K562 (cell line): ENCODE measurements around the gene LHPP. TPM values are rescaled to one million over a fixed set of nuclear protein-coding genes. Genes with fewer than 3 reads are reported as not detected.

Experiments
- ATAC-seq: fragments of 200-7000 bp; cut with Tn5 transposase; 3 replicates; pipeline ENCODE4 v1.9.1; 2020; ENCODE audit warnings: moderate library complexity
- BruUV-seq: library from RNA; stranded (reverse); fragments of 400-500 nt; replicated peaks from 2 replicates; lab custom pipeline; 2021; lab: Mats Ljungman, UMichigan
- CTCF ChIA-PET: fragments of 300-600 bp; formaldehyde crosslinking; extraction: SDS; loops from one replicate; lab custom pipeline; 2021; ENCODE audit warnings: low intra/inter-chr PET ratio; lab: Yijun Ruan, JAX
- POLR2A ChIA-PET: fragments of 300-600, 350-650 bp; sonication (Branson Sonifier 250); formaldehyde crosslinking; extraction: SDS; loops from one replicate; lab custom pipeline; 2021; ENCODE audit warnings: antibody characterized with exemption, inconsistent platforms; lab: Yijun Ruan, JAX
- DNase-seq, 4 experiments: peaks; one replicate each; pipeline versions ENCODE4 v3.0.0 to v3.0.0-alpha.2; 2011 to 2018; ENCODE audit warnings: low spot score in 3 of 4, mixed read lengths in 3 of 4; ENCODE audit errors: extremely low read depth in 1 of 4
- FAIRE-seq: peaks from 2 replicates; lab custom pipeline; 2011; peaks lifted over from hg19 to GRCh38; lab: Jason Lieb, UNC
- H2AFZ ChIP-seq: 2 replicates; pipeline ENCODE4 v1.6.0; 2011; ENCODE audit warnings: low read depth, low read length, control low read depth, inconsistent platforms
- H3K27ac ChIP-seq: fragments of 200-600 bp; 3 replicates; pipeline ENCODE4 v1.8.0; 2011; ENCODE audit warnings: low read depth, mild to moderate bottlenecking, control low read depth, inconsistent platforms, low read length, moderate library complexity, mixed read lengths; ENCODE audit errors: extremely low read depth
- H3K27me3 ChIP-seq, 2 experiments: fragments of 300-600 bp in 1 of 2; 2 replicates in 1 of 2; 3 replicates in 1 of 2; pipeline versions ENCODE4 v1.6.0 to v1.8.0; 2011; ENCODE audit warnings: inconsistent platforms in 2 of 2, low read length in 2 of 2, mild to moderate bottlenecking in 1 of 2, mixed read lengths in 1 of 2, moderate library complexity in 1 of 2; ENCODE audit not compliant: control insufficient read depth in 2 of 2, insufficient read depth in 2 of 2
- H3K36me3 ChIP-seq: fragments of 300-600 bp; 3 replicates; pipeline ENCODE4 v1.8.0; 2011; ENCODE audit warnings: mild to moderate bottlenecking, low read length, inconsistent platforms; ENCODE audit not compliant: control insufficient read depth, insufficient read depth
- H3K4me1 ChIP-seq, 2 experiments: fragments of 200-600 bp in 1 of 2; replicated peaks in 1 of 2; 2 replicates in 1 of 2; 3 replicates in 1 of 2; pipeline versions ENCODE4 v1.5.1 to v1.8.0; 2011; ENCODE audit warnings: inconsistent platforms in 2 of 2, low read length in 2 of 2, mild to moderate bottlenecking in 1 of 2, mixed read lengths in 1 of 2, moderate library complexity in 1 of 2; ENCODE audit not compliant: control insufficient read depth in 2 of 2, insufficient read depth in 2 of 2
- H3K4me2 ChIP-seq: 2 replicates; pipeline ENCODE4 v1.6.1; 2011; ENCODE audit warnings: low read length, control low read depth, inconsistent platforms, mixed read lengths; ENCODE audit not compliant: insufficient read depth
- H3K4me3 ChIP-seq: fragments of 200-600 bp; sonication (generic), shearing (Covaris generic); 2 replicates; pipeline ENCODE4 v1.5.1; 2016; ENCODE audit warnings: control low read depth, inconsistent platforms
- H3K79me2 ChIP-seq: fragments of 200-600 bp; 3 replicates; pipeline ENCODE4 v1.8.0; 2011; ENCODE audit warnings: low read length, inconsistent platforms; ENCODE audit not compliant: control insufficient read depth, insufficient read depth
- H3K9ac ChIP-seq, 2 experiments: 2 replicates each; pipeline versions ENCODE4 v1.6.0 to v1.6.1; 2011; ENCODE audit warnings: low read depth in 2 of 2, low read length in 2 of 2, control low read depth in 1 of 2, inconsistent platforms in 1 of 2, mild to moderate bottlenecking in 1 of 2, mixed read lengths in 1 of 2; ENCODE audit not compliant: insufficient read depth in 1 of 2
- H3K9me1 ChIP-seq: one replicate; pipeline ENCODE4 v1.6.0; 2011; ENCODE audit warnings: inconsistent platforms, mild to moderate bottlenecking, low read length, moderate library complexity; ENCODE audit not compliant: control insufficient read depth, insufficient read depth
- H3K9me3 ChIP-seq: replicated peaks from 2 replicates; pipeline ENCODE4 v1.5.1; 2011; ENCODE audit warnings: low read depth, low read length, inconsistent platforms; ENCODE audit not compliant: control insufficient read depth, insufficient read depth
- H4K20me1 ChIP-seq: replicated peaks from 2 replicates; pipeline ENCODE4 v1.6.1; 2011; ENCODE audit warnings: low read length, inconsistent platforms, mixed read lengths; ENCODE audit not compliant: control insufficient read depth, insufficient read depth
- CUX1 ChIP-seq: fragments of 200-800 bp; sonication (Bioruptor generic); IDR thresholded peaks from 2 replicates; pipeline ENCODE4 v1.6.1; 2016; ENCODE audit warnings: missing genetic modification characterization, missing compliant biosample characterization
- DACH1 ChIP-seq: fragments of 450-650 bp; IDR thresholded peaks from 2 replicates; pipeline ENCODE4 v1.6.1; 2018; ENCODE audit not compliant: partially characterized antibody
- DDX20 ChIP-seq: fragments of 450-650 bp; IDR thresholded peaks from 2 replicates; pipeline ENCODE4 v1.6.1; 2016; ENCODE audit warnings: missing genetic modification characterization, low read depth, mild to moderate bottlenecking, missing compliant biosample characterization, moderate library complexity
- ETS1 ChIP-seq: conservative IDR thresholded peaks from 2 replicates; pipeline ENCODE4 v1.6.1; 2011; ENCODE audit warnings: low read depth, mild to moderate bottlenecking, low read length; ENCODE audit not compliant: control insufficient read depth
- ETV5 ChIP-seq: sonication (generic); formaldehyde crosslinking; IDR thresholded peaks from 2 replicates; pipeline ENCODE4 v1.4.0; 2020; ENCODE audit warnings: low read depth, mild to moderate bottlenecking, missing genetic modification reagents
- PML ChIP-seq: IDR thresholded peaks from 2 replicates; pipeline ENCODE4 v1.6.1; 2012; ENCODE audit warnings: low read length, inconsistent platforms
- PTTG1 ChIP-seq: fragments of 450-650 bp; IDR thresholded peaks from 2 replicates; pipeline ENCODE4 v1.6.1; 2016; ENCODE audit warnings: low read depth, mild to moderate bottlenecking, missing genetic modification characterization, missing compliant biosample characterization
- SIRT6 ChIP-seq: IDR thresholded peaks from one replicate; pipeline ENCODE4 v1.6.1; 2012; ENCODE audit warnings: low read depth, mild to moderate bottlenecking, control low read depth, inconsistent platforms, low read length, moderate library complexity
- SNIP1 ChIP-seq: fragments of 450-650 bp; IDR thresholded peaks from 2 replicates; pipeline ENCODE4 v1.7.1; 2017; ENCODE audit warnings: low read depth, mild to moderate bottlenecking
- SPI1 ChIP-seq: IDR thresholded peaks from 2 replicates; pipeline ENCODE4 v1.6.1; 2011; ENCODE audit warnings: low read depth, low read length, control low read depth, borderline replicate concordance
- TARDBP ChIP-seq: fragments of 450-650 bp; IDR thresholded peaks from 2 replicates; pipeline ENCODE4 v1.6.1; 2016
- ZNF277 ChIP-seq: fragments of 250-450 bp; sonication (Bioruptor Pico); IDR thresholded peaks from 2 replicates; pipeline ENCODE4 v1.8.0; 2022; ENCODE audit warnings: inconsistent platforms, mild to moderate bottlenecking, moderate library complexity, borderline replicate concordance
- ZNF431 ChIP-seq: sonication (generic); formaldehyde crosslinking; IDR thresholded peaks from 2 replicates; pipeline ENCODE4 v1.8.0; 2022; ENCODE audit warnings: mild to moderate bottlenecking, missing genetic modification reagents
- WGBS: fragments of 100-300 bp; shearing (Covaris generic); methylation state at CpG from one replicate; pipeline ENCODE4 v1.1.6; 2016; ENCODE audit warnings: low coverage, mixed read lengths; ENCODE audit not compliant: insufficient coverage; ENCODE audit errors: missing lambda C conversion rate; 5-methylcytosine and 5-hydroxymethylcytosine counted together
- in situ Hi-C: fragments of 300-500 bp; cut with MboI; formaldehyde crosslinking; loops from 4 replicates; pipeline ENCODE4 v1.15.0; 2018; ENCODE audit warnings: inconsistent platforms, mixed read lengths
- intact Hi-C: fragments of 100-400 bp; cut with micrococcal nuclease; formaldehyde crosslinking; loops from 2 replicates; pipeline ENCODE4 v1.14.2; 2022
- polyA plus RNA-seq, 8 experiments: library from polyadenylated mRNA; depleted of rRNA in 4 of 8; stranded (reverse) in 5 of 8; unstranded in 3 of 8; fragments of >200 nt; fragmentation: Nextera tagmentation in 2 of 8; fragmentation: Illumina TruSeq in 1 of 8; extraction: Ambion mirVana in 2 of 8; extraction: Trizol in 1 of 8; gene quantifications; 2 replicates each; pipeline versions ENCODE4 v1.2.1 to v1.2.3, GENCODE V29; 2011 to 2014; ENCODE audit warnings: inconsistent platforms in 1 of 8, missing spikeins in 1 of 8
- total RNA-seq, 7 experiments: library from RNA; depleted of rRNA in 6 of 7; stranded (reverse); fragments of >200 nt in 6 of 7; fragmentation: Illumina TruSeq in 2 of 7; extraction: Trizol in 2 of 7; gene quantifications; 2 replicates each; pipeline versions ENCODE4 v1.2.1 to v1.2.3, GENCODE V29; 2011 to 2021; ENCODE audit warnings: low replicate concordance in 1 of 7

LHPP gene
- total and polyA plus RNA-seq, 9 of the 15 experiments (the other 6 are each of a cell fraction or from before 2014, with no cell fraction given): 0.34 to 7.4 (median 3.0) TPM

GRCh38 chr10:124516181-124516580 lies 54.6 kb downstream of the LHPP start (continued):
- no peak for TF ChIP-seq CUX1 (CRISPR knock-in tag)

DNA sequence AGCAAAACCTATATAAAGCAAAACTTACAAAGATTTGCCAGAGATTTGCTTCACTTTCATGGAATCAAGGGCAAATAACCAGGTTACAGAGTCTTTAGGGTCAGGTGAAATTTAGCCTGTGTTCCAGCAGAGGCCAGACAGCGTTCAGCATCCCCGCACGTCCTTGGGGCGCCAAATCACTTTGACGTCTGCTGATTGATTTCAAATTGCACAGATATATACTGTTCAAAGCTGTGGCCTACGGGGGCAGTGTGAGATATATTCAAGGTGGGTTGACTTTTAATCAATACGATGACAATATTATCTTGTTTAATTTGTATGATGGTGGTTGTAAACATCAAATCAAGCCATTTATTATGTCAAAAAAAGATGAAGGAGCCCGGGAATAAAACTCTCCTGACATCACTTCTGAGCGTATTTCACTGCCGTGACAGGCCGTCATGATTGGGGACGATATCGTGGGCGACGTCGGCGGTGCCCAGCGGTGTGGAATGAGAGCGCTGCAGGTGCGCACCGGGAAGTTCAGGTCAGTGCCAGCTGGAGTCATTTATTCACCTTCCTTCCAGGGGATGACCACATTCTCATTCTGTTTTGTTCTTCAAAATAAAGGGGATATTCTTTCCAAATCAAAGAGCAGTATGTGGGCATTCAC lies 55.2 kb downstream of the LHPP start:
- Histone ChIP-seq H3K27ac (no peak overlapping the region), H3K9me1 (no peaks in the 10 kb centered on the region), H4K20me1 (no peaks in the 10 kb centered on the region), H3K4me3 (no peak overlapping the region), H3K79me2 (no peaks in the 10 kb centered on the region), H3K4me1 (peaks cover 0 to 10% of the 10 kb centered on the region in 2 experiments; a peak in 2 of 5 replicates), H3K4me2 (no peak overlapping the region), H2AFZ (no peak overlapping the region), H3K9me3 (no peaks in the 10 kb centered on the region), H3K9ac (no peak overlapping the region), H3K27me3 (peaks cover 0 to 29% of the 10 kb centered on the region in 2 experiments; a peak in 3 of 5 replicates), H3K36me3 (no peaks in the 10 kb centered on the region)
- in situ Hi-C loops: loop anchor here (25.0 kb wide), 1 partner anchor 505 kb away; no protein-coding TSS in a partner anchor
- ATAC-seq: no peak
- FAIRE-seq: no peak
- no TSS peak for BruUV-seq
- ChIA-PET CTCF (no interaction called here), POLR2A (no interaction called here)
- DNase-seq: no peak
- intact Hi-C loops: no loop called here
- WGBS: 15% methylated on average over 21 of the region's 21 CpGs
- TF ChIP-seq TARDBP: no peak
- TF ChIP-seq SIRT6: no peak
- no peak for TF ChIP-seq DACH1
- no peak for TF ChIP-seq ZNF431 (CRISPR knock-in tag)
- TF ChIP-seq PML: no peak
- TF ChIP-seq ZNF277 (CRISPR knock-in tag): no peak
- TF ChIP-seq ETS1: no peak
- no peak for TF ChIP-seq PTTG1 (tag)
- no peak for TF ChIP-seq ETV5
- TF ChIP-seq SPI1: no peak
- no peak for TF ChIP-seq DDX20 (tag)
- TF ChIP-seq SNIP1: no peak
